CD4-positive, alpha-beta T cell (primary cell): Measurements from ENCODE around the gene DDN. TPM values are rescaled to one million over a fixed set of nuclear protein-coding genes. Genes with fewer than 3 reads are reported as not detected.
A peak's percentile ranks its signal among the peaks of the same experiment; 100 is the strongest.

Experiments used
- ATAC-seq: fragments of 200-7000 bp; cut with Tn5 transposase; one replicate; pipeline ENCODE4 v1.10.0; 2022; ENCODE audit warnings: mild to moderate bottlenecking; ENCODE audit not compliant: poor library complexity
- CTCF ChIA-PET: fragments of 350-600 bp; sonication (Branson Sonifier 250); formaldehyde crosslinking; loops from one replicate; lab custom pipeline; 2021; ENCODE audit warnings: antibody characterized with exemption, inconsistent platforms; lab: Charles Lee
- POLR2A ChIA-PET: fragments of 350-600 bp; sonication (Branson Sonifier 250); formaldehyde crosslinking; loops from one replicate; lab custom pipeline; 2021; ENCODE audit warnings: antibody characterized with exemption, inconsistent platforms; lab: Charles Lee
- DNase-seq, 14 experiments: peaks; one replicate each; pipeline ENCODE4 v3.0.0-alpha.2; 2013 to 2020; ENCODE audit warnings: mixed read lengths in 2 of 14
- H3K27ac ChIP-seq, 2 donors: one replicate each; pipeline versions ENCODE4 v1.5.1 to v1.7.0; 2013; ENCODE audit warnings: low read length in 2 of 2, low read depth in 1 of 2, mild to moderate bottlenecking in 1 of 2
- H3K27me3 ChIP-seq, 2 experiments: 1 replicate in 1 of 2; 2 replicates in 1 of 2; pipeline versions ENCODE4 v1.6.1 to v1.7.0; 2013; ENCODE audit warnings: low read length in 2 of 2, control low read depth in 1 of 2, mild to moderate bottlenecking in 1 of 2, moderate library complexity in 1 of 2; ENCODE audit not compliant: insufficient read depth in 2 of 2, control insufficient read depth in 1 of 2
- H3K36me3 ChIP-seq: one replicate; pipeline ENCODE4 v1.6.1; 2013; ENCODE audit warnings: low read length, control low read depth; ENCODE audit not compliant: insufficient read depth
- H3K4me1 ChIP-seq: one replicate; pipeline ENCODE4 v1.6.1; 2013; ENCODE audit warnings: low read length, control low read depth; ENCODE audit not compliant: insufficient read depth
- H3K4me3 ChIP-seq: one replicate; pipeline ENCODE4 v1.5.1; 2013; ENCODE audit warnings: mild to moderate bottlenecking, low read length, moderate library complexity
- H3K9me3 ChIP-seq, 2 experiments: 1 replicate in 1 of 2; 2 replicates in 1 of 2; pipeline versions ENCODE4 v1.6.1 to v1.7.0; 2013; ENCODE audit warnings: low read length in 2 of 2, mild to moderate bottlenecking in 2 of 2, control low read depth in 1 of 2, moderate library complexity in 1 of 2; ENCODE audit not compliant: control insufficient read depth in 1 of 2, insufficient read depth in 1 of 2
- H3K27ac Mint-ChIP-seq: one replicate; pipeline ENCODE4 v1.8.0; 2020; ENCODE audit warnings: mixed read lengths
- H3K27me3 Mint-ChIP-seq: one replicate; pipeline ENCODE4 v1.8.0; 2021; ENCODE audit warnings: mixed read lengths
- H3K36me3 Mint-ChIP-seq: one replicate; pipeline ENCODE4 v1.8.0; 2021; ENCODE audit warnings: low read depth, mixed read lengths
- H3K4me1 Mint-ChIP-seq: one replicate; pipeline ENCODE4 v1.8.0; 2021; ENCODE audit warnings: low read depth, mixed read lengths
- H3K4me3 Mint-ChIP-seq: one replicate; pipeline ENCODE4 v1.8.0; 2020; ENCODE audit warnings: mild to moderate bottlenecking, mixed read lengths
- H3K9me3 Mint-ChIP-seq: one replicate; pipeline ENCODE4 v1.8.0; 2020; ENCODE audit warnings: mixed read lengths
- CTCF ChIP-seq: fragments of 200-600 bp; IDR thresholded peaks from one replicate; pipeline ENCODE4 v1.8.0; 2022; ENCODE audit warnings: antibody characterized with exemption, mild to moderate bottlenecking
- intact Hi-C, 2 experiments: fragments of 100-400 bp; cut with DNase I in 1 of 2; cut with micrococcal nuclease in 1 of 2; formaldehyde crosslinking; loops; one replicate each; pipeline versions ENCODE4 v1.15.1 to v1.9.0; 2023 to 2025; cut with DNase I, micrococcal nuclease
- total RNA-seq, 174 experiments: library from RNA in 2 of 174; stranded (reverse) in 2 of 174; gene quantifications; one replicate each; pipeline ENCODE4 v1.2.3 and lab custom pipeline; 2021 to 2026

Gene DDN
- total RNA-seq, 2 experiments from 2014 or later = 0.30 to 0.47 TPM

DNA sequence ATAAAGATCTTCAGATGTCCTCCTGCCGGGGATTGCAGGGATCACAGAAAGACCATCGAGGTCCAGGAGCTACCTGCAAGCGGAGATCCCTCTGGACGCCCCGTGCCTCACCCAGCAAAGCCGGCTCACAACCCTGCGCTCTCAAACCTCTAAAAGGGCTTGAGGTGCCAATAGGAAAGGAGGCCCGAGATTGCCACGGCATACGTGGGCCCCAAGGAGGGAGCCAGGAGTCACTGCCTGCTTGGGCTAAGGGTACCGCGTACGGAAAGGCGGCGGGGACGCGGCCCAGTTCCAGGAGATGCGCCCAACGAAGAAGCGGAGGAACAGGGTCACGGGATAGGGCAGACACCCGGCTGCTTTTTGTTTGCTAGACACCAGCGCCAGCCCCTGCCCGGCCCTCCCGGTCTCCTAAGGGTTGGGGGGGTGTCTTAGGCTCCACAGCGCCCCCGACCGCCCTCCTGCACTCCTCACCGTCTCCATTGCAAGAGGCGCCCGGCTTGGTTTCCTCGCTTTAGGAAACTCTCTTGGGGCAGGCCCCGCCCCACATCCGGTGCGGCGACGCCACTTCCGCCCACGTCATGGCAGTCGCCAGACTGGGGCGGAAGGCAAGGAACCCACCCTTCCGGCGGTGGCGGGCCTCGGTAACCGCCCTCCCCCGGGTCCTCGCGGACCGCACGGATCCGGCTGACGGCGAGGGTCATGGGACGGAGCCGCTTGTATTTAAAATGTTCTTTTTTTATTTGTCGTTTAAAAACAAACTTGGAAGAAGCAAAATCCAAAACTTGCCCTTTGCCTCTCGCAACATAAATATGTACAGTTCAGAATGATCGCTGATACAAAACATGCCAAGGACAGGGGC lies 19.3 kb upstream of the DDN start, which contains the start of gene PRKAG1:
Gene PRKAG1, minus strand, starts transcription at position 516 of the 859 bp plus-strand sequence. Its CDS starts 36 bp downstream, at position 480.
- H3K27me3 Mint-ChIP-seq = no peaks in the 10 kb centered on the region
- peak within 1 kb of the TSS; percentile 99 for H3K27ac Mint-ChIP-seq
- ChIA-PET POLR2A (interaction anchor here (0.6 to 1.9 kb wide), 8 partner anchors 19 to 113 kb away, joined by 3 to 10 read pairs (median 3); partner anchors contain the start of genes ARF3, DDN, RHEBL1 and TUBA1B), CTCF (interaction anchor here (0.6 to 4.9 kb wide), 13 partner anchors 20 to 165 kb away, joined by 3 to 39 read pairs (median 5); partner anchors contain the start of genes ARF3 and WNT1)
- H3K4me3 Mint-ChIP-seq = peak within 1 kb of the TSS; percentile 97
- peak within 1 kb of the TSS; percentile 94 to 97 for H3K27ac ChIP-seq
- H3K27me3 ChIP-seq = no peaks in the 10 kb centered on the region
- intact Hi-C loops = loop anchor here in 1 of 2 experiments (1.0 to 2.0 kb wide), 3 partner anchors 22 to 166 kb away; partner anchors contain the start of gene DDX23
- no peaks in the 10 kb centered on the region for H3K9me3 ChIP-seq
- H3K4me1 ChIP-seq = peaks cover 27% of the 10 kb centered on the region
- peaks cover 50% of the 10 kb centered on the region for H3K4me1 Mint-ChIP-seq
- peaks cover 35% of the 10 kb centered on the region for H3K36me3 ChIP-seq
- peak; percentile 60 for TF ChIP-seq CTCF
- no peaks in the 10 kb centered on the region for H3K9me3 Mint-ChIP-seq
- ATAC-seq (peak; percentile 90), DNase-seq (peak; percentile 94 to 99 (median 96))
- peak within 1 kb of the TSS; percentile 73 for H3K4me3 ChIP-seq
- peaks cover 74% of the 10 kb centered on the region for H3K36me3 Mint-ChIP-seq

- DNase-seq = peak in 2 of 14 experiments; percentile 15 to 18
- Histone ChIP-seq H3K27me3 (no peaks in the 10 kb centered on the region), H3K4me3 (peak overlapping the region; percentile 73), H3K4me1 (peaks cover 27% of the 10 kb centered on the region), H3K27ac (peak overlapping the region; percentile 94 to 97), H3K36me3 (peaks cover 32% of the 10 kb centered on the region), H3K9me3 (no peaks in the 10 kb centered on the region)
- H3K4me3 Mint-ChIP-seq = peak overlapping the region; percentile 97
- H3K9me3 Mint-ChIP-seq = no peaks in the 10 kb centered on the region
- POLR2A ChIA-PET = interaction anchor here (0.6 to 1.5 kb wide), 6 partner anchors 18 to 76 kb away, joined by 3 to 10 read pairs (median 3); partner anchors contain the start of genes ARF3 and DDN
- peaks cover 50% of the 10 kb centered on the region for H3K4me1 Mint-ChIP-seq
- peak overlapping the region; percentile 99 for H3K27ac Mint-ChIP-seq
- CTCF ChIA-PET = interaction anchor here (0.6 to 4.9 kb wide), 8 partner anchors 20 to 70 kb away, joined by 3 to 35 read pairs (median 6); partner anchors contain the start of genes ARF3 and WNT1
- H3K27me3 Mint-ChIP-seq = no peaks in the 10 kb centered on the region
- TF ChIP-seq CTCF = no peak
- intact Hi-C loops = loop anchor here in 1 of 2 experiments (1.0 to 2.0 kb wide), 3 partner anchors 22 to 165 kb away; partner anchors contain the start of gene DDX23
- no peak for ATAC-seq
- peaks cover 73% of the 10 kb centered on the region for H3K36me3 Mint-ChIP-seq
Measured at GRCh38 chr12:49017891-49018260, 18.7 kb upstream of the DDN start.

DNA sequence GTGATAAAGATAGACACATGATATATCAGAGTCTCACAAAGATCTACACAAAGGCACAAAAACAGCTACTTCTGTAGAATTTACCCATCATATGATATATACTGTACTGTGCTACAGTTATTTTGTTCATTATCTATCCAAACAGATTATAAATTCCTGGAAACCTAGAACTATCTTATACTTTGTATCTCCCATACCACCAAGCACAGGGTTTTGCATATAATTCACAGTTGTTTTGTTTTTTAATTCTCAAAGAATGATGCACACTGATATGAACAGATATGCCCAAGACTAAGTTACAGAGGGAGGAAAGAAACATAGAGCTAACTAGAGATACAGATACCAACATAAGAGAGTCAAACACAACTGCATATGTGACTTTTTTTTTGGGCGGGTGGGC lies 16.0 kb upstream of the DDN start:
- ChIA-PET POLR2A (interaction anchor here (0.7 to 3.4 kb wide), 4 partner anchors 10 to 116 kb away, joined by 4 to 11 read pairs (median 5); partner anchors contain the start of genes ARF3 and TUBA1B), CTCF (interaction anchor here (0.6 to 4.9 kb wide), 7 partner anchors 18 to 180 kb away, joined by 3 to 35 read pairs (median 4); partner anchors contain the start of gene RHEBL1)
- H3K9me3 ChIP-seq = no peaks in the 10 kb centered on the region
- no peak overlapping the region for H3K27ac ChIP-seq
- DNase-seq = no peak
- intact Hi-C loops = loop anchor here in 1 of 2 experiments (2.0 kb wide), 1 partner anchor 18 kb away; no protein-coding TSS in a partner anchor
- Mint-ChIP-seq H3K4me1 (peaks cover 50% of the 10 kb centered on the region), H3K27ac (peak overlapping the region; percentile 15), H3K4me3 (peak overlapping the region; percentile 55), H3K36me3 (peaks cover 78% of the 10 kb centered on the region), H3K9me3 (no peaks in the 10 kb centered on the region), H3K27me3 (no peaks in the 10 kb centered on the region)
- peaks cover 32% of the 10 kb centered on the region for H3K36me3 ChIP-seq
- no peak for ATAC-seq
- no peaks in the 10 kb centered on the region for H3K27me3 ChIP-seq
- peaks cover 27% of the 10 kb centered on the region for H3K4me1 ChIP-seq
- H3K4me3 ChIP-seq = no peak overlapping the region
- no peak for TF ChIP-seq CTCF
